ENCODE data around the gene TBC1D22B. TPM values are rescaled to one million over a fixed set of nuclear protein-coding genes. Genes with fewer than 3 reads are reported as not detected.

Gene TBC1D22B
- total RNA-seq, 5 donors from 2014 or later (not counting 1 experiment from before 2014, with no cell fraction given), result 9.5 to 12.6 (median 10.7) TPM

- Histone ChIP-seq H3K27ac (ENCODE audit: low read length) (no peak overlapping the region), H3K27me3 (replicated peaks in 1 of 2; ENCODE audit: control insufficient read depth in 2 of 2, extremely low read depth in 1 of 2, insufficient read depth in 2 of 2, low read length in 1 of 2) (no peaks in the 10 kb centered on the region), H3K9me3 (no peaks in the 10 kb centered on the region), H3K4me1 (ENCODE audit: control insufficient read depth in 1 of 2, extremely low read depth in 1 of 2, insufficient read depth in 2 of 2, low read length in 2 of 2) (peaks cover 0 to under 1% of the 10 kb centered on the region in 2 experiments), H3K36me3 (ENCODE audit: control insufficient read depth in 2 of 2, extremely low read depth in 1 of 2, insufficient read depth in 1 of 2, low read length in 1 of 2) (peaks cover 22 to 78% of the 10 kb centered on the region in 2 donors), H3K4me3 (ENCODE audit: control insufficient read depth in 1 of 2, extremely low read depth in 1 of 2, low read length in 1 of 2) (no peak overlapping the region)
- no peak for ATAC-seq (replicated peaks in 1 of 4)
- POLR2A ChIA-PET, result no interaction called here
- Mint-ChIP-seq H3K9me3 (no peaks in the 10 kb centered on the region), H3K36me3 (peaks cover 66% of the 10 kb centered on the region), H3K27me3 (no peaks in the 10 kb centered on the region), H3K4me1 (peaks cover 0 to 12% (median 10%) of the 10 kb centered on the region in 3 donors), H3K4me3 (no peak overlapping the region), H3K27ac (no peak overlapping the region)
- 71% methylated on average over 1 of the region's 3 CpGs for WGBS (ENCODE audit: insufficient coverage)
- CTCF ChIA-PET, result no interaction called here
- no peak for DNase-seq
Observed at GRCh38 chr6:37283268-37283667, 25.7 kb downstream of the TBC1D22B start.

GRCh38 chr6:37283671-37284151, 26.1 kb downstream of the TBC1D22B start:
- H3K4me3 Mint-ChIP-seq, result no peak overlapping the region
- Histone ChIP-seq H3K9me3 (no peaks in the 10 kb centered on the region), H3K27me3 (replicated peaks in 1 of 2; ENCODE audit: control insufficient read depth in 2 of 2, extremely low read depth in 1 of 2, insufficient read depth in 2 of 2, low read length in 1 of 2) (no peaks in the 10 kb centered on the region), H3K4me1 (ENCODE audit: control insufficient read depth in 1 of 2, extremely low read depth in 1 of 2, insufficient read depth in 2 of 2, low read length in 2 of 2) (peaks cover 0 to 3% of the 10 kb centered on the region in 2 experiments), H3K36me3 (ENCODE audit: control insufficient read depth in 2 of 2, extremely low read depth in 1 of 2, insufficient read depth in 1 of 2, low read length in 1 of 2) (peaks cover 22 to 78% of the 10 kb centered on the region in 2 donors), H3K27ac (ENCODE audit: low read length) (no peak overlapping the region), H3K4me3 (ENCODE audit: control insufficient read depth in 1 of 2, extremely low read depth in 1 of 2, low read length in 1 of 2) (no peak overlapping the region)
- ChIA-PET CTCF (no interaction called here), POLR2A (no interaction called here)
- DNase-seq, result no peak
- H3K27ac Mint-ChIP-seq, result no peak overlapping the region
- peaks cover 66% of the 10 kb centered on the region for H3K36me3 Mint-ChIP-seq
- peaks cover 0 to 12% (median 10%) of the 10 kb centered on the region in 3 donors for H3K4me1 Mint-ChIP-seq
- no peaks in the 10 kb centered on the region for H3K9me3 Mint-ChIP-seq
- WGBS (ENCODE audit: insufficient coverage), result 92% methylated on average over 2 of the region's 3 CpGs
- no peaks in the 10 kb centered on the region for H3K27me3 Mint-ChIP-seq
- ATAC-seq (replicated peaks in 1 of 4), result no peak

GRCh38 chr6:37284781-37285180, 27.2 kb downstream of the TBC1D22B start:
- ATAC-seq (replicated peaks in 1 of 4) (no peak), DNase-seq (no peak)
- no peak overlapping the region for H3K27ac Mint-ChIP-seq
- no peak overlapping the region for H3K4me3 Mint-ChIP-seq
- H3K36me3 Mint-ChIP-seq, result peaks cover 67% of the 10 kb centered on the region
- no peaks in the 10 kb centered on the region for H3K27me3 ChIP-seq (replicated peaks in 1 of 2; ENCODE audit: control insufficient read depth in 2 of 2, extremely low read depth in 1 of 2, insufficient read depth in 2 of 2, low read length in 1 of 2)
- no peaks in the 10 kb centered on the region for H3K27me3 Mint-ChIP-seq
- peaks cover 21 to 71% of the 10 kb centered on the region in 2 donors for H3K36me3 ChIP-seq (ENCODE audit: control insufficient read depth in 2 of 2, extremely low read depth in 1 of 2, insufficient read depth in 1 of 2, low read length in 1 of 2)
- H3K9me3 ChIP-seq, result no peaks in the 10 kb centered on the region
- peaks cover 11 to 19% (median 18%) of the 10 kb centered on the region in 3 donors for H3K4me1 Mint-ChIP-seq
- CTCF ChIA-PET, result no interaction called here
- no peaks in the 10 kb centered on the region for H3K9me3 Mint-ChIP-seq
- H3K4me1 ChIP-seq (ENCODE audit: control insufficient read depth in 1 of 2, extremely low read depth in 1 of 2, insufficient read depth in 2 of 2, low read length in 2 of 2), result peaks cover 9 to 14% of the 10 kb centered on the region in 2 experiments
- no peak overlapping the region for H3K27ac ChIP-seq (ENCODE audit: low read length)
- 100% methylated on average over 1 of the region's 4 CpGs for WGBS (ENCODE audit: insufficient coverage)
- POLR2A ChIA-PET, result interaction anchor here in 1 of 2 donors (0.6 kb wide), 1 partner anchor 1683 kb away, joined by 5 read pairs; no protein-coding TSS in a partner anchor
- no peak overlapping the region for H3K4me3 ChIP-seq (ENCODE audit: control insufficient read depth in 1 of 2, extremely low read depth in 1 of 2, low read length in 1 of 2)

- H3K36me3 ChIP-seq (ENCODE audit: control insufficient read depth in 2 of 2, extremely low read depth in 1 of 2, insufficient read depth in 1 of 2, low read length in 1 of 2), result peaks cover 23 to 67% of the 10 kb centered on the region in 2 donors
- no peak for DNase-seq
- no peaks in the 10 kb centered on the region for H3K9me3 ChIP-seq
- Mint-ChIP-seq H3K27me3 (no peaks in the 10 kb centered on the region), H3K36me3 (peaks cover 60% of the 10 kb centered on the region), H3K27ac (no peak overlapping the region), H3K4me1 (peaks cover 18 to 26% (median 24%) of the 10 kb centered on the region in 3 donors), H3K4me3 (no peak overlapping the region), H3K9me3 (no peaks in the 10 kb centered on the region)
- ChIA-PET CTCF (interaction anchor here in 1 of 2 donors (0.6 to 0.7 kb wide), 2 partner anchors 27 to 1285 kb away, joined by 3 read pairs; no protein-coding TSS in a partner anchor), POLR2A (no interaction called here)
- H3K27ac ChIP-seq (ENCODE audit: low read length), result no peak overlapping the region
- H3K4me3 ChIP-seq (ENCODE audit: control insufficient read depth in 1 of 2, extremely low read depth in 1 of 2, low read length in 1 of 2), result no peak overlapping the region
- no CpG with 5 or more reads among the region's 4 CpGs for WGBS (ENCODE audit: insufficient coverage)
- no peak for ATAC-seq (replicated peaks in 1 of 4)
- peaks cover 15 to 21% of the 10 kb centered on the region in 2 experiments for H3K4me1 ChIP-seq (ENCODE audit: control insufficient read depth in 1 of 2, extremely low read depth in 1 of 2, insufficient read depth in 2 of 2, low read length in 2 of 2)
- H3K27me3 ChIP-seq (replicated peaks in 1 of 2; ENCODE audit: control insufficient read depth in 2 of 2, extremely low read depth in 1 of 2, insufficient read depth in 2 of 2, low read length in 1 of 2), result no peaks in the 10 kb centered on the region
Observed at GRCh38 chr6:37285861-37286311, 28.3 kb downstream of the TBC1D22B start.

GRCh38 chr6:37287519-37288157, 30.1 kb downstream of the TBC1D22B start:
- POLR2A ChIA-PET, result interaction anchor here in 1 of 2 donors (0.7 kb wide), 1 partner anchor 26 kb away, joined by 3 read pairs; no protein-coding TSS in a partner anchor
- no peaks in the 10 kb centered on the region for H3K27me3 ChIP-seq (replicated peaks in 1 of 2; ENCODE audit: control insufficient read depth in 2 of 2, extremely low read depth in 1 of 2, insufficient read depth in 2 of 2, low read length in 1 of 2)
- H3K4me1 ChIP-seq (ENCODE audit: control insufficient read depth in 1 of 2, extremely low read depth in 1 of 2, insufficient read depth in 2 of 2, low read length in 2 of 2), result peaks cover 15 to 21% of the 10 kb centered on the region in 2 experiments
- H3K36me3 Mint-ChIP-seq, result peaks cover 63% of the 10 kb centered on the region
- H3K4me3 Mint-ChIP-seq, result no peak overlapping the region
- no peaks in the 10 kb centered on the region for H3K9me3 Mint-ChIP-seq
- peak overlapping the region in 1 of 2 donors; percentile 13 for H3K27ac Mint-ChIP-seq
- H3K36me3 ChIP-seq (ENCODE audit: control insufficient read depth in 2 of 2, extremely low read depth in 1 of 2, insufficient read depth in 1 of 2, low read length in 1 of 2), result peaks cover 18 to 65% of the 10 kb centered on the region in 2 donors
- peaks cover 18 to 28% (median 26%) of the 10 kb centered on the region in 3 donors for H3K4me1 Mint-ChIP-seq
- CTCF ChIA-PET, result no interaction called here
- H3K9me3 ChIP-seq, result no peaks in the 10 kb centered on the region
- 100% methylated on average over 1 of the region's 2 CpGs for WGBS (ENCODE audit: insufficient coverage)
- no peak for DNase-seq
- no peaks in the 10 kb centered on the region for H3K27me3 Mint-ChIP-seq
- H3K27ac ChIP-seq (ENCODE audit: low read length), result no peak overlapping the region
- no peak overlapping the region for H3K4me3 ChIP-seq (ENCODE audit: control insufficient read depth in 1 of 2, extremely low read depth in 1 of 2, low read length in 1 of 2)
- no peak for ATAC-seq (replicated peaks in 1 of 4)

GRCh38 chr6:37288247-37288646, 30.7 kb downstream of the TBC1D22B start:
- H3K4me1 Mint-ChIP-seq, result peaks cover 18 to 28% (median 26%) of the 10 kb centered on the region in 3 donors
- Histone ChIP-seq H3K27ac (ENCODE audit: low read length) (no peak overlapping the region), H3K4me3 (ENCODE audit: control insufficient read depth in 1 of 2, extremely low read depth in 1 of 2, low read length in 1 of 2) (no peak overlapping the region), H3K4me1 (ENCODE audit: control insufficient read depth in 1 of 2, extremely low read depth in 1 of 2, insufficient read depth in 2 of 2, low read length in 2 of 2) (peaks cover 15 to 21% of the 10 kb centered on the region in 2 experiments), H3K9me3 (no peaks in the 10 kb centered on the region), H3K27me3 (replicated peaks in 1 of 2; ENCODE audit: control insufficient read depth in 2 of 2, extremely low read depth in 1 of 2, insufficient read depth in 2 of 2, low read length in 1 of 2) (no peaks in the 10 kb centered on the region), H3K36me3 (ENCODE audit: control insufficient read depth in 2 of 2, extremely low read depth in 1 of 2, insufficient read depth in 1 of 2, low read length in 1 of 2) (peaks cover 18 to 59% of the 10 kb centered on the region in 2 donors)
- POLR2A ChIA-PET, result no interaction called here
- WGBS (ENCODE audit: insufficient coverage), result 60% methylated on average over 1 of the region's 2 CpGs
- H3K36me3 Mint-ChIP-seq, result peaks cover 60% of the 10 kb centered on the region
- DNase-seq, result no peak
- ATAC-seq (replicated peaks in 1 of 4), result no peak
- H3K27me3 Mint-ChIP-seq, result no peaks in the 10 kb centered on the region
- H3K27ac Mint-ChIP-seq, result peak overlapping the region in 1 of 2 donors; percentile 77
- H3K9me3 Mint-ChIP-seq, result no peaks in the 10 kb centered on the region
- no peak overlapping the region for H3K4me3 Mint-ChIP-seq
- CTCF ChIA-PET, result no interaction called here

Measured in T-cell (primary cell).